Astrocyte (in vitro differentiated cells and primary cell): ENCODE data around the gene FUOM. TPM values are rescaled to one million over a fixed set of nuclear protein-coding genes. Genes with fewer than 3 reads are reported as not detected.

Source experiments
- DNase-seq: peaks from one replicate; pipeline ENCODE4 v3.0.0-alpha.2; 2010; ENCODE audit warnings: low read depth
- FAIRE-seq: peaks from 2 replicates; lab custom pipeline; 2011; peaks lifted over from hg19 to GRCh38; lab: Jason Lieb, UNC
- H2AFZ ChIP-seq: 2 replicates; pipeline ENCODE4 v1.6.0; 2012; ENCODE audit warnings: low read depth, low read length, inconsistent platforms
- H3K27ac ChIP-seq: 2 replicates; pipeline ENCODE4 v1.5.1; 2011; ENCODE audit warnings: low read depth, low read length, inconsistent platforms
- H3K27me3 ChIP-seq: 2 replicates; pipeline ENCODE4 v1.6.0; 2011; ENCODE audit warnings: low read length, inconsistent platforms; ENCODE audit not compliant: insufficient read depth
- H3K36me3 ChIP-seq: 2 replicates; pipeline ENCODE4 v1.5.1; 2011; ENCODE audit warnings: low read length, inconsistent platforms; ENCODE audit not compliant: insufficient read depth
- H3K4me1 ChIP-seq: 2 replicates; pipeline ENCODE4 v1.5.1; 2011; ENCODE audit warnings: low read length, inconsistent platforms; ENCODE audit not compliant: insufficient read depth
- H3K4me2 ChIP-seq: 2 replicates; pipeline ENCODE4 v1.6.0; 2012; ENCODE audit warnings: low read length, inconsistent platforms
- H3K4me3 ChIP-seq: 2 replicates; pipeline ENCODE4 v1.5.1; 2011; ENCODE audit warnings: low read depth, mild to moderate bottlenecking, low read length, inconsistent platforms; ENCODE audit not compliant: insufficient read depth
- H3K79me2 ChIP-seq: 2 replicates; pipeline ENCODE4 v1.6.0; 2012; ENCODE audit warnings: mild to moderate bottlenecking, low read length, inconsistent platforms; ENCODE audit not compliant: insufficient read depth
- H3K9ac ChIP-seq: 2 replicates; pipeline ENCODE4 v1.6.0; 2012; ENCODE audit warnings: mild to moderate bottlenecking, low read length, inconsistent platforms
- H3K9me3 ChIP-seq: 2 replicates; pipeline ENCODE4 v1.5.1; 2012; ENCODE audit warnings: low read depth, mild to moderate bottlenecking, low read length, inconsistent platforms; ENCODE audit not compliant: insufficient read depth
- H4K20me1 ChIP-seq: 2 replicates; pipeline ENCODE4 v1.6.0; 2012; ENCODE audit warnings: low read length, inconsistent platforms; ENCODE audit not compliant: insufficient read depth
- H3K27ac Mint-ChIP-seq: one replicate; pipeline ENCODE4 v1.8.0; 2021; ENCODE audit warnings: mild to moderate bottlenecking, mixed read lengths; ENCODE audit not compliant: unreplicated experiment
- H3K27me3 Mint-ChIP-seq: one replicate; pipeline ENCODE4 v1.8.0; 2021; ENCODE audit warnings: low read depth, mixed read lengths; ENCODE audit not compliant: unreplicated experiment
- H3K36me3 Mint-ChIP-seq: one replicate; pipeline ENCODE4 v1.8.0; 2021; ENCODE audit warnings: low read depth, mixed read lengths; ENCODE audit not compliant: unreplicated experiment
- H3K4me1 Mint-ChIP-seq: one replicate; pipeline ENCODE4 v1.8.0; 2021; ENCODE audit warnings: low read depth, mixed read lengths; ENCODE audit not compliant: unreplicated experiment
- H3K4me3 Mint-ChIP-seq: one replicate; pipeline ENCODE4 v1.8.0; 2021; ENCODE audit warnings: mild to moderate bottlenecking, moderate library complexity, mixed read lengths; ENCODE audit not compliant: unreplicated experiment
- H3K9me3 Mint-ChIP-seq: one replicate; pipeline ENCODE4 v1.8.0; 2021; ENCODE audit warnings: mild to moderate bottlenecking, mixed read lengths; ENCODE audit not compliant: unreplicated experiment
- EZH2 ChIP-seq: IDR thresholded peaks from 2 replicates; pipeline ENCODE4 v1.6.1; 2012; ENCODE audit warnings: mild to moderate bottlenecking, low read length, inconsistent platforms; ENCODE audit not compliant: insufficient read depth
- total RNA-seq: library from RNA; stranded (reverse); gene quantifications from 2 replicates; pipeline ENCODE4 v1.2.1, GENCODE V29; 2021
- TF ChIP-seq, protein P1 (sequence below): IDR thresholded peaks from 2 replicates; pipeline ENCODE4 v1.5.1; 2011; ENCODE audit warnings: low read depth, mild to moderate bottlenecking, inconsistent platforms, low read length, moderate library complexity; ENCODE audit not compliant: insufficient read depth

FUOM gene
- total RNA-seq, 1 donor from 2014 or later = 28.8 TPM

DNA sequence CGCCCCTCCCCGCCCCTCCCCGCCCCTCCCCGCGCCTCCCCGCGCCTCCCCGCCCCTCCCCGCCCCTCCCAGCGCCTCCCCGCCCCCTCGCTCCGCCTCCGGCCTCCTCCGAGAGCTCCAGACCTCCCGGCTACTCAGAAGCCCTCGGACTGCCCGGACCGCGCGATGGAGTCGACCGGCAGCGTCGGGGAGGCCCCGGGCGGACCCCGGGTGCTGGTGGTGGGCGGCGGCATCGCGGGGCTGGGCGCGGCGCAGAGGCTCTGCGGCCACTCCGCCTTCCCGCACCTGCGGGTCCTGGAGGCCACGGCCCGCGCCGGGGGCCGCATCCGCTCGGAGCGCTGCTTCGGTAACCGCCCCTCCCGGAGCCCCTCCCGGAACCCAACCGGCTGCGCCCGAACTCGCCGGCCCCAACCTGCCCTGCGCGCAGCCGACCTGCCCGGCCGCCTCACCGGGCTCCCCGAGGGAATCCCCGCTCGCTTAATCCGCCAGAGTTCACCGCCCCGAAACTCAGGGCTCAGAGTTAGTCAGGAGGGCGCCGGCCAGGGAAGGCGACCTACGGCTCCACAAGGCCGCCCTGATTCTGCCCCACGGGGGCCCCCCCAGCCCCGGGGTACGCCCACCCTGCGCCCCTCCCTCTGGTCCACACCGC, 21.5 kb upstream of the FUOM start, which contains the start of gene PAOX:
Gene PAOX, plus strand, starts transcription at position 111 of the 649 bp plus-strand sequence. Its CDS starts 55 bp downstream, at position 166.
- peaks cover 2% of the 10 kb centered on the region for H3K9me3 Mint-ChIP-seq
- Histone ChIP-seq H4K20me1 (no peaks in the 10 kb centered on the region), H3K27ac (no peak within 1 kb of the TSS), H2AFZ (peak within 1 kb of the TSS; percentile 96), H3K4me2 (peak within 1 kb of the TSS; percentile 99), H3K79me2 (no peaks in the 10 kb centered on the region), H3K36me3 (no peaks in the 10 kb centered on the region), H3K9ac (peak within 1 kb of the TSS; percentile 73), H3K4me3 (peak within 1 kb of the TSS; percentile 78), H3K27me3 (no peaks in the 10 kb centered on the region), H3K4me1 (peaks cover 7% of the 10 kb centered on the region), H3K9me3 (no peaks in the 10 kb centered on the region)
- DNase-seq (peak; percentile 12), FAIRE-seq (no peak)
- H3K27me3 Mint-ChIP-seq = peaks cover 14% of the 10 kb centered on the region
- no peak within 1 kb of the TSS for H3K27ac Mint-ChIP-seq
- no peak for TF ChIP-seq EZH2
- TF ChIP-seq, protein P1, sequence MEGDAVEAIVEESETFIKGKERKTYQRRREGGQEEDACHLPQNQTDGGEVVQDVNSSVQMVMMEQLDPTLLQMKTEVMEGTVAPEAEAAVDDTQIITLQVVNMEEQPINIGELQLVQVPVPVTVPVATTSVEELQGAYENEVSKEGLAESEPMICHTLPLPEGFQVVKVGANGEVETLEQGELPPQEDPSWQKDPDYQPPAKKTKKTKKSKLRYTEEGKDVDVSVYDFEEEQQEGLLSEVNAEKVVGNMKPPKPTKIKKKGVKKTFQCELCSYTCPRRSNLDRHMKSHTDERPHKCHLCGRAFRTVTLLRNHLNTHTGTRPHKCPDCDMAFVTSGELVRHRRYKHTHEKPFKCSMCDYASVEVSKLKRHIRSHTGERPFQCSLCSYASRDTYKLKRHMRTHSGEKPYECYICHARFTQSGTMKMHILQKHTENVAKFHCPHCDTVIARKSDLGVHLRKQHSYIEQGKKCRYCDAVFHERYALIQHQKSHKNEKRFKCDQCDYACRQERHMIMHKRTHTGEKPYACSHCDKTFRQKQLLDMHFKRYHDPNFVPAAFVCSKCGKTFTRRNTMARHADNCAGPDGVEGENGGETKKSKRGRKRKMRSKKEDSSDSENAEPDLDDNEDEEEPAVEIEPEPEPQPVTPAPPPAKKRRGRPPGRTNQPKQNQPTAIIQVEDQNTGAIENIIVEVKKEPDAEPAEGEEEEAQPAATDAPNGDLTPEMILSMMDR = no peak
- no peaks in the 10 kb centered on the region for H3K36me3 Mint-ChIP-seq
- no peaks in the 10 kb centered on the region for H3K4me1 Mint-ChIP-seq
- peak within 1 kb of the TSS; percentile 85 for H3K4me3 Mint-ChIP-seq

DNA sequence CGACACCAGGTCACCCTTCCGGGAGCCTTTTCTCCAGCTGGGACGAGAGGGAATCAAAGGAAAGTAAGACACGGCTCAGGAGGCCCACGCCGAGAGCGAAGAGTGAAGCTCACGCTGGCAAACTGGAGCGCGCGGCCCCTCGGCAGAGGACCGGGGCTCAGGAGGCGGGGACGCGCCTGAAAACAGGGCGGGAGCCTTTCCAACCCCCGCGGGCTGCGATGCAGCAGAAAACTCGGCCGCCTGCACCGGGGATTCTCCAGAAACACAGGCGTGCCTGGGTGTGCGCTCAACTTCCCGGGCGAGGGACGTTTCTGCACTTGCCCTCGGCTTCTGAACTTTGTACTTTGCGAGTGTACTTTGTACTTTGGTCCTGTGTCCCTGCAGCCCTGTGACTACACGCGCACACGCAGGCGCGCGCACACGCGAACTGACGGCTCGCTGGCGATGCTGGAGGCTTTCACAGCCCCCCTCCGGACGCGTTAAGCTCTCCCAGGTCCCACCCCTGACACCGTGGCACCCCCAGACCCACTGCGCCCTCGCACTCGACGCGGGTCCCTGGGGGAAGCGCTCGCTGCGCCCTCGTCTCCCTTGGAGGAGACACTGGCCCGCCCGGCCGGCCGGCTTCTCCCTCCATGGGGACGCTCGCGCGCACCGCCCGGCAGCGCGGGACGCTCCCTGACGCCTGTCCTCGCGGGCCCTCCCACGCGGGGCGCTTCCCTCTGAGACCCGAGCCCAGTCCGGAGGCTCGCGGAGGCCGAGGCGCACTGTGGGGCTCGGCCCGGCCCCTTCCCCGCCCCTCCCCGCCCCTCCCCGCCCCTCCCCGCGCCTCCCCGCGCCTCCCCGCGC, 20.7 kb upstream of the FUOM start:
- no peak for TF ChIP-seq EZH2
- TF ChIP-seq, protein P1 = no peak
- no peak overlapping the region for H3K27ac ChIP-seq

More for the DNA sequence above, 20.7 kb upstream of the FUOM start:
- Histone ChIP-seq H2AFZ (peak overlapping the region; percentile 96), H3K9ac (peak overlapping the region; percentile 68), H3K9me3 (no peaks in the 10 kb centered on the region), H3K36me3 (no peaks in the 10 kb centered on the region), H3K4me3 (peak overlapping the region; percentile 78), H3K4me2 (peak overlapping the region; percentile 99), H3K4me1 (peaks cover 7% of the 10 kb centered on the region), H4K20me1 (no peaks in the 10 kb centered on the region), H3K79me2 (no peaks in the 10 kb centered on the region), H3K27me3 (no peaks in the 10 kb centered on the region)
- Mint-ChIP-seq H3K4me1 (peaks cover 2% of the 10 kb centered on the region), H3K27me3 (peaks cover 14% of the 10 kb centered on the region), H3K36me3 (no peaks in the 10 kb centered on the region), H3K9me3 (peaks cover 2% of the 10 kb centered on the region), H3K4me3 (peak overlapping the region; percentile 85), H3K27ac (no peak overlapping the region)
- DNase-seq (peak; percentile 18), FAIRE-seq (no peak)
